Cardiac muscle cell (in vitro differentiated cells and primary cell): ENCODE data around the gene TTC16. TPM values are rescaled to one million over a fixed set of nuclear protein-coding genes. Genes with fewer than 3 reads are reported as not detected.

ENCODE experiments used
- DNase-seq, 2 donors: peaks; one replicate each; pipeline versions ENCODE4 v3.0.0 to v3.0.0-alpha.2; 2010 to 2017; ENCODE audit warnings: low read depth in 1 of 2, low spot score in 1 of 2
- H3K27ac ChIP-seq: fragments of 200-600 bp; sonication (generic); 2 replicates; pipeline ENCODE4 v1.5.1; 2016
- H3K27me3 ChIP-seq: fragments of 200-600 bp; sonication (generic); 2 replicates; pipeline ENCODE4 v1.6.0; 2016; ENCODE audit warnings: control low read depth
- H3K36me3 ChIP-seq: fragments of 200-600 bp; sonication (generic); 2 replicates; pipeline ENCODE4 v1.5.1; 2016; ENCODE audit warnings: control low read depth
- H3K4me1 ChIP-seq: fragments of 200-600 bp; sonication (generic); 2 replicates; pipeline ENCODE4 v1.8.1; 2017; ENCODE audit warnings: low read depth, mild to moderate bottlenecking, mixed run types
- H3K4me3 ChIP-seq: fragments of 200-600 bp; sonication (generic); 2 replicates; pipeline ENCODE4 v1.5.1; 2016; ENCODE audit warnings: mild to moderate bottlenecking
- H3K9me3 ChIP-seq: fragments of 200-600 bp; sonication (generic); 2 replicates; pipeline ENCODE4 v1.5.1; 2017; ENCODE audit warnings: low read depth, mild to moderate bottlenecking, control low read depth
- polyA plus RNA-seq: library from polyadenylated mRNA; unstranded; fragments of >200 nt; fragmentation: Nextera tagmentation; extraction: Ambion mirVana; gene quantifications from 2 replicates; pipeline ENCODE4 v1.2.1, GENCODE V29; 2016
- total RNA-seq: library from RNA; depleted of rRNA; stranded (reverse); fragments of >200 nt; gene quantifications from 2 replicates; pipeline ENCODE4 v1.2.3, GENCODE V29; 2016
- TF ChIP-seq, protein P1 (sequence below): IDR thresholded peaks from 2 replicates; pipeline ENCODE4 v1.5.1; 2012; ENCODE audit warnings: low read depth, mild to moderate bottlenecking, low read length

The TTC16 gene
- total and polyA plus RNA-seq, 2 experiments from 2014 or later = 0.06 TPM; not detected in 1

DNA sequence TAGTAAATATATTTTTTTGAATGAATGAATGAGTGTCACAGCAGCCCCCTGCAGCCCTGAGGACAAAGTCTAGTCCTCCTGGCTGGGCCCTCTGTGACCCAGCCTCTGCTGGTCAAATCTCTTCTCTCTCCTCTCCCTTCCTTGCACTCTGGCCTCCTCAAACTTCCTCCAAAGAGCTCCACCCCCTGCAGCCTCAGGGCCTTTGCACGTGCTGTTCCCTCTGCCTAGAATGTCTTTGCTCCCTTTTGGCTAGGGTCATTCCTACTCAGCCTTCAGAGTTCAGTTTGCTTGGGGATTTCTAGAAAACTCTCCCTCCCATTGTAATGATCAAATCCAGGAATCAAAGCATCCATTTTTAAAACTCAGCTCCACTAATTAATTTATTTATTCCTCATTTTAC is 49.5 kb downstream of the TTC16 start:
- Histone ChIP-seq H3K27me3 (no peaks in the 10 kb centered on the region), H3K4me3 (no peak overlapping the region), H3K36me3 (no peaks in the 10 kb centered on the region), H3K9me3 (no peaks in the 10 kb centered on the region), H3K27ac (no peak overlapping the region), H3K4me1 (no peaks in the 10 kb centered on the region)
- DNase-seq = no peak
- TF ChIP-seq, protein P1, sequence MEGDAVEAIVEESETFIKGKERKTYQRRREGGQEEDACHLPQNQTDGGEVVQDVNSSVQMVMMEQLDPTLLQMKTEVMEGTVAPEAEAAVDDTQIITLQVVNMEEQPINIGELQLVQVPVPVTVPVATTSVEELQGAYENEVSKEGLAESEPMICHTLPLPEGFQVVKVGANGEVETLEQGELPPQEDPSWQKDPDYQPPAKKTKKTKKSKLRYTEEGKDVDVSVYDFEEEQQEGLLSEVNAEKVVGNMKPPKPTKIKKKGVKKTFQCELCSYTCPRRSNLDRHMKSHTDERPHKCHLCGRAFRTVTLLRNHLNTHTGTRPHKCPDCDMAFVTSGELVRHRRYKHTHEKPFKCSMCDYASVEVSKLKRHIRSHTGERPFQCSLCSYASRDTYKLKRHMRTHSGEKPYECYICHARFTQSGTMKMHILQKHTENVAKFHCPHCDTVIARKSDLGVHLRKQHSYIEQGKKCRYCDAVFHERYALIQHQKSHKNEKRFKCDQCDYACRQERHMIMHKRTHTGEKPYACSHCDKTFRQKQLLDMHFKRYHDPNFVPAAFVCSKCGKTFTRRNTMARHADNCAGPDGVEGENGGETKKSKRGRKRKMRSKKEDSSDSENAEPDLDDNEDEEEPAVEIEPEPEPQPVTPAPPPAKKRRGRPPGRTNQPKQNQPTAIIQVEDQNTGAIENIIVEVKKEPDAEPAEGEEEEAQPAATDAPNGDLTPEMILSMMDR = no peak

DNA sequence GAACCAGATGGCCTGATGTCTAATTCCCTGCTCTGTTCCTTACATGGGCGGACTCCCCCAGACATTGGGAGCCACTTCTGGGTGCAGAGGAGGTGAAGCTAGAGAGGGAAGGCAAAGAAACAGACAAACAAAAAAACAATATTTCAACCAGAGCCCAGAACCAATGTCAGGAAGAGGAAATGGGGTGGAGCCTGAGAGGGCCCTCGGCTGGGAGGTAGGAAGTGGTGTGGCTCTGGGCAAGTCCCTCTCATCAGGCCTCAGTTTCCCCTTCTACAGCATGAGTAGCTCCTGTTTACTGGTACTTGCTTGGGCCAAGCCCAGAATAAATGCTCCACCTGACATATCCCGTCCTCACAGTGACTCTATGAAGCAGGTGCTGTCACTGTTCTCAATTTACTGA is 51.5 kb downstream of the TTC16 start:
- DNase-seq = no peak
- TF ChIP-seq, protein P1 = no peak
- Histone ChIP-seq H3K4me3 (no peak overlapping the region), H3K4me1 (no peaks in the 10 kb centered on the region), H3K9me3 (no peaks in the 10 kb centered on the region), H3K36me3 (no peaks in the 10 kb centered on the region), H3K27ac (peak overlapping the region; percentile 25), H3K27me3 (no peaks in the 10 kb centered on the region)

DNA sequence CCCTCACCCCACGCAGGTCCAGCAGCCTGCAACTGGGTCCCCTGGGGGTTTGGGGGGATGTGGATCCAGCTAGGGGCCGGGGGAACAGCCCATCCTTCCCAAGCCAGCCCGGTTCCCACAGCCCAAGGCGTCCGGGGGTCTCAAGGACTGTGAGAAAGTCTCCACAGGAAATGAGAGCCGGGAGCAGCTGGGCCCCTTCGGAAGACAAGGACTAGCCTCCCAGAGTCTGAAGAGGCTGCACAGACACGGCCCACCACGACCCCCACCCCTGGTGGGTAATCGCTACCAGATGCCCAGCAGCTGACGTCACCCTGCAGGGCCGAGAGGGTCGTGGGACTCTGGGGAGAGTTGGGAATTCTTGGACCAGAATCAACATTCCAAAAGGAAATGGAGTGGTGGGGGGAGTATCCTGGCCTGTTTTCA is 52.0 kb downstream of the TTC16 start:
- H3K36me3 ChIP-seq = no peaks in the 10 kb centered on the region
- peak overlapping the region; percentile 25 for H3K27ac ChIP-seq
- TF ChIP-seq, protein P1 = no peak
- no peaks in the 10 kb centered on the region for H3K27me3 ChIP-seq
- peak in 1 of 2 donors; percentile 40 for DNase-seq
- H3K4me3 ChIP-seq = no peak overlapping the region
- H3K4me1 ChIP-seq = no peaks in the 10 kb centered on the region
- H3K9me3 ChIP-seq = no peaks in the 10 kb centered on the region

DNA sequence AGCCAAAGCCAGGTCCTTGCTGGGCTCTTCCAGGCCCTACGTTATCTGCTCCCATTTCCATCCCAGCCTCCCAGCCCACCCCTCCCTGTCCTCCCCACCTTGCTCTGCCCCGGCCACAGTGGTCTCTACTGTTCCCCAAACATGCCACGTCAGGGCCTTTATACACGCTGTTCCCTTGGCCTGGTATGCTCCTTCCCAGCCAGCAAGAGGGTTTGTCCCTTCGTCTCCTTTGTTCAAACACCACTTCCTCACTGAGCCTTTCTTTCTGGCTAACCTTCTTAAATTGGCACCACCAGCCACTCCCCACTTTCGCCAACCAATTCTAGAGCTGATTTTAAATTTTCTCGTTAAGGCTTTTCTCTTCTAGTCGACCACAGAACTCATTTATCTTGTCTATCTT is 52.8 kb downstream of the TTC16 start:
- Histone ChIP-seq H3K4me1 (no peaks in the 10 kb centered on the region), H3K27ac (no peak overlapping the region), H3K9me3 (no peaks in the 10 kb centered on the region), H3K4me3 (no peak overlapping the region), H3K27me3 (no peaks in the 10 kb centered on the region), H3K36me3 (no peaks in the 10 kb centered on the region)
- DNase-seq = no peak
- TF ChIP-seq, protein P1 = no peak

DNA sequence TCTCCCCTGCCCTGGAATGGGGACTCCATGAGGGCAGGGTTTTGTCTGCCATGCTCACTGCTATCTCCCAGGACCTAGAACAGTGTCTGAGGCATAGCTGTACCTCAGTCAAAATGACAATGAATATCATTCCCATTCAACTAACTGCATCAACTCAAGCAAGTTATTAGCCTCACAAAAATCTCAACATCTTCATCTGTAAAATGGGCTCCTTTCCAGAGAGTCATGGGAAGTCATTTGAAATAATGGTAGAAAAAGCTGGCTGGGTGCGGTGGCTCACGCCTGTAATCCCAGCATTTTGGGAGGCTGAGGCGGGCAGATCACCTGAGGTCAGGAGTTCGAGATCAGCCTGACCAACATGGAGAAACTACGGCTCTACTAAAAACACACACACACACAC is 53.2 kb downstream of the TTC16 start:
- H3K36me3 ChIP-seq = no peaks in the 10 kb centered on the region
- no peak overlapping the region for H3K27ac ChIP-seq
- no peaks in the 10 kb centered on the region for H3K4me1 ChIP-seq

More for the DNA sequence above, 53.2 kb downstream of the TTC16 start:
- Histone ChIP-seq H3K9me3 (no peaks in the 10 kb centered on the region), H3K27me3 (no peaks in the 10 kb centered on the region), H3K4me3 (no peak overlapping the region)
- DNase-seq = no peak
- TF ChIP-seq, protein P1 = no peak
